ENCODE data around the gene MYADM. TPM values are rescaled to one million over a fixed set of nuclear protein-coding genes. Genes with fewer than 3 reads are reported as not detected.

The MYADM gene
- total RNA-seq, 1 donor, result 17.4 TPM

DNA sequence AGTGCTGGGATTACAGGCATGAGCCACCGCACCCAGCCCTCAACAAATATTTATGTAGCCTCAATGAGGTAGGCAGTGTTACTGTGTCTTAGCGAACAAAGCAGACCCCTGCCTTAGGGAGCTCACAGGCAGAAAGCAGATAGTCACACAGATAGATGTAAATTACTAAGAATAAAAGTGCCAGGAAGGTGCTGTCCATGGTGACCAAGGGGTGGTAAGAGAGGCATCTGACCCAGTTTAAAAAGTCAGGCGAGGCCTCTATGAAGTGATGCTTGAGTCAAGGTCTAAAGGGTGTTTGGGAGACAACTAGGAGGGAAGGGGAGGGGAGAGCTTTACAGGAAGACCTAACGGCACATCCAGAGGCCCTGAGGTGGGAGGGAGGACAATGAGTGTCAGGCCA is 29.0 kb downstream of the MYADM start:
- Histone ChIP-seq H3K4me1 (ENCODE audit: insufficient read depth, low read length) (no peaks in the 10 kb centered on the region), H3K27ac (ENCODE audit: low read depth, low read length) (no peak overlapping the region), H3K4me2 (ENCODE audit: insufficient read depth, low read length) (no peak overlapping the region), H4K20me1 (ENCODE audit: insufficient read depth, low read length) (no peaks in the 10 kb centered on the region), H3K9me3 (ENCODE audit: low read depth, low read length) (no peaks in the 10 kb centered on the region), H3K27me3 (ENCODE audit: insufficient read depth, low read length) (peaks cover 7% of the 10 kb centered on the region), H3K79me2 (ENCODE audit: insufficient read depth, low read length) (no peaks in the 10 kb centered on the region), H2AFZ (ENCODE audit: low read length) (no peak overlapping the region), H3K36me3 (ENCODE audit: insufficient read depth, low read length) (no peaks in the 10 kb centered on the region), H3K4me3 (ENCODE audit: insufficient read depth, low read length) (no peak overlapping the region)
- DNase-seq (ENCODE audit: insufficient read length, low spot score, missing footprints), result peak; percentile 92
- TF ChIP-seq, protein P1, sequence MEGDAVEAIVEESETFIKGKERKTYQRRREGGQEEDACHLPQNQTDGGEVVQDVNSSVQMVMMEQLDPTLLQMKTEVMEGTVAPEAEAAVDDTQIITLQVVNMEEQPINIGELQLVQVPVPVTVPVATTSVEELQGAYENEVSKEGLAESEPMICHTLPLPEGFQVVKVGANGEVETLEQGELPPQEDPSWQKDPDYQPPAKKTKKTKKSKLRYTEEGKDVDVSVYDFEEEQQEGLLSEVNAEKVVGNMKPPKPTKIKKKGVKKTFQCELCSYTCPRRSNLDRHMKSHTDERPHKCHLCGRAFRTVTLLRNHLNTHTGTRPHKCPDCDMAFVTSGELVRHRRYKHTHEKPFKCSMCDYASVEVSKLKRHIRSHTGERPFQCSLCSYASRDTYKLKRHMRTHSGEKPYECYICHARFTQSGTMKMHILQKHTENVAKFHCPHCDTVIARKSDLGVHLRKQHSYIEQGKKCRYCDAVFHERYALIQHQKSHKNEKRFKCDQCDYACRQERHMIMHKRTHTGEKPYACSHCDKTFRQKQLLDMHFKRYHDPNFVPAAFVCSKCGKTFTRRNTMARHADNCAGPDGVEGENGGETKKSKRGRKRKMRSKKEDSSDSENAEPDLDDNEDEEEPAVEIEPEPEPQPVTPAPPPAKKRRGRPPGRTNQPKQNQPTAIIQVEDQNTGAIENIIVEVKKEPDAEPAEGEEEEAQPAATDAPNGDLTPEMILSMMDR (IDR thresholded peaks at IDR 0.05; ENCODE audit: extremely low read depth, low read depth, low read length), result no peak

- Histone ChIP-seq H3K36me3 (ENCODE audit: insufficient read depth, low read length) (no peaks in the 10 kb centered on the region), H3K79me2 (ENCODE audit: insufficient read depth, low read length) (no peaks in the 10 kb centered on the region), H3K4me3 (ENCODE audit: insufficient read depth, low read length) (no peak overlapping the region), H2AFZ (ENCODE audit: low read length) (no peak overlapping the region), H3K4me2 (ENCODE audit: insufficient read depth, low read length) (no peak overlapping the region), H3K27me3 (ENCODE audit: insufficient read depth, low read length) (peaks cover 7% of the 10 kb centered on the region), H3K4me1 (ENCODE audit: insufficient read depth, low read length) (no peaks in the 10 kb centered on the region), H3K27ac (ENCODE audit: low read depth, low read length) (no peak overlapping the region), H3K9me3 (ENCODE audit: low read depth, low read length) (no peaks in the 10 kb centered on the region), H4K20me1 (ENCODE audit: insufficient read depth, low read length) (no peaks in the 10 kb centered on the region)
- TF ChIP-seq, protein P1 (IDR thresholded peaks at IDR 0.05; ENCODE audit: extremely low read depth, low read depth, low read length), result no peak
- DNase-seq (ENCODE audit: insufficient read length, low spot score, missing footprints), result peak; percentile 39
These were observed 29.8 kb downstream of the MYADM start for GRCh38 chr19:53897459-53897858.

- Histone ChIP-seq H3K27me3 (ENCODE audit: insufficient read depth, low read length) (peaks cover 4% of the 10 kb centered on the region), H3K4me2 (ENCODE audit: insufficient read depth, low read length) (no peak overlapping the region), H3K4me1 (ENCODE audit: insufficient read depth, low read length) (no peaks in the 10 kb centered on the region), H2AFZ (ENCODE audit: low read length) (no peak overlapping the region), H3K36me3 (ENCODE audit: insufficient read depth, low read length) (no peaks in the 10 kb centered on the region), H3K27ac (ENCODE audit: low read depth, low read length) (no peak overlapping the region), H3K9me3 (ENCODE audit: low read depth, low read length) (no peaks in the 10 kb centered on the region), H3K4me3 (ENCODE audit: insufficient read depth, low read length) (no peak overlapping the region), H4K20me1 (ENCODE audit: insufficient read depth, low read length) (no peaks in the 10 kb centered on the region), H3K79me2 (ENCODE audit: insufficient read depth, low read length) (no peaks in the 10 kb centered on the region)
- TF ChIP-seq, protein P1 (IDR thresholded peaks at IDR 0.05; ENCODE audit: extremely low read depth, low read depth, low read length), result no peak
- peak; percentile 27 for DNase-seq (ENCODE audit: insufficient read length, low spot score, missing footprints)
These were observed 30.5 kb downstream of the MYADM start for GRCh38 chr19:53898166-53898565.

- Histone ChIP-seq H3K79me2 (ENCODE audit: insufficient read depth, low read length) (no peaks in the 10 kb centered on the region), H3K9me3 (ENCODE audit: low read depth, low read length) (no peaks in the 10 kb centered on the region), H3K4me2 (ENCODE audit: insufficient read depth, low read length) (no peak overlapping the region), H3K36me3 (ENCODE audit: insufficient read depth, low read length) (no peaks in the 10 kb centered on the region), H4K20me1 (ENCODE audit: insufficient read depth, low read length) (no peaks in the 10 kb centered on the region), H3K4me1 (ENCODE audit: insufficient read depth, low read length) (no peaks in the 10 kb centered on the region), H2AFZ (ENCODE audit: low read length) (no peak overlapping the region), H3K27me3 (ENCODE audit: insufficient read depth, low read length) (no peaks in the 10 kb centered on the region), H3K27ac (ENCODE audit: low read depth, low read length) (no peak overlapping the region), H3K4me3 (ENCODE audit: insufficient read depth, low read length) (no peak overlapping the region)
- TF ChIP-seq, protein P1 (IDR thresholded peaks at IDR 0.05; ENCODE audit: extremely low read depth, low read depth, low read length), result no peak
- peak; percentile 76 for DNase-seq (ENCODE audit: insufficient read length, low spot score, missing footprints)
These were observed 31.1 kb downstream of the MYADM start for GRCh38 chr19:53898636-53899341.
